Neutrophil (primary cell): Measurements from ENCODE around the gene EPHA1.

ENCODE experiments used
- H3K27ac ChIP-seq: fragments of 200-600 bp; sonication (generic); 2 replicates; pipeline ENCODE4 v1.5.1; 2016; ENCODE audit warnings: mild to moderate bottlenecking, moderate library complexity
- H3K27me3 ChIP-seq: fragments of 200-600 bp; sonication (generic); 2 replicates; pipeline ENCODE4 v1.6.0; 2016; ENCODE audit warnings: mild to moderate bottlenecking
- H3K36me3 ChIP-seq: fragments of 200-600 bp; sonication (generic); 2 replicates; pipeline ENCODE4 v1.5.1; 2017
- H3K4me1 ChIP-seq, 2 experiments: fragments of 200-600 bp in 1 of 2; sonication (generic) in 1 of 2; 1 replicate in 1 of 2; 2 replicates in 1 of 2; pipeline versions ENCODE4 v1.5.1 to v1.6.1; 2013 to 2016; ENCODE audit warnings: low read depth in 1 of 2, low read length in 1 of 2, mild to moderate bottlenecking in 1 of 2, moderate library complexity in 1 of 2; ENCODE audit not compliant: control insufficient read depth in 1 of 2, insufficient read depth in 1 of 2
- H3K4me3 ChIP-seq, 2 experiments: fragments of 200-600 bp in 1 of 2; sonication (generic) in 1 of 2; 1 replicate in 1 of 2; 2 replicates in 1 of 2; pipeline ENCODE4 v1.5.1; 2013 to 2016; ENCODE audit warnings: low read depth in 1 of 2, low read length in 1 of 2, mild to moderate bottlenecking in 1 of 2, moderate library complexity in 1 of 2
- H3K9me3 ChIP-seq: fragments of 200-600 bp; sonication (generic); 2 replicates; pipeline ENCODE4 v1.5.1; 2016
- CTCF ChIP-seq: fragments of 200-600 bp; sonication (generic); IDR thresholded peaks from 2 replicates; pipeline ENCODE4 v1.5.1; 2016; ENCODE audit warnings: antibody characterized with exemption

The EPHA1 gene

GRCh38 chr7:143383642-143383957 is 25.1 kb downstream of the EPHA1 start:
- Histone ChIP-seq H3K27ac (peak overlapping the region; percentile 97), H3K36me3 (peaks cover 67% of the 10 kb centered on the region), H3K9me3 (no peaks in the 10 kb centered on the region), H3K27me3 (no peaks in the 10 kb centered on the region), H3K4me3 (peak overlapping the region; percentile 88 to 97), H3K4me1 (peaks cover 73 to 74% of the 10 kb centered on the region in 2 experiments)
- TF ChIP-seq CTCF: no peak

GRCh38 chr7:143382791-143383641 is 25.6 kb downstream of the EPHA1 start:
- H3K4me3 ChIP-seq: peak overlapping the region; percentile 88 to 97
- no peak for TF ChIP-seq CTCF
- peaks cover 61% of the 10 kb centered on the region for H3K36me3 ChIP-seq
- peaks cover 73 to 75% of the 10 kb centered on the region in 2 experiments for H3K4me1 ChIP-seq
- H3K27me3 ChIP-seq: no peaks in the 10 kb centered on the region
- H3K27ac ChIP-seq: peak overlapping the region; percentile 97
- H3K9me3 ChIP-seq: no peaks in the 10 kb centered on the region

GRCh38 chr7:143382126-143382790 is 26.4 kb downstream of the EPHA1 start:
- Histone ChIP-seq H3K4me3 (peak overlapping the region; percentile 88 to 97), H3K4me1 (peaks cover 73 to 78% of the 10 kb centered on the region in 2 experiments), H3K9me3 (no peaks in the 10 kb centered on the region)

GRCh38 chr7:143381427-143382125 is 27.1 kb downstream of the EPHA1 start:
- H3K27me3 ChIP-seq: no peaks in the 10 kb centered on the region
- peaks cover 73 to 78% of the 10 kb centered on the region in 2 experiments for H3K4me1 ChIP-seq
- H3K36me3 ChIP-seq: peaks cover 47% of the 10 kb centered on the region
- H3K27ac ChIP-seq: peak overlapping the region; percentile 97
- H3K9me3 ChIP-seq: no peaks in the 10 kb centered on the region
- H3K4me3 ChIP-seq: peak overlapping the region; percentile 88 to 97
- no peak for TF ChIP-seq CTCF

More at GRCh38 chr7:143382126-143382790, 26.4 kb downstream of the EPHA1 start:
- no peaks in the 10 kb centered on the region for H3K27me3 ChIP-seq
- peaks cover 53% of the 10 kb centered on the region for H3K36me3 ChIP-seq
- peak overlapping the region; percentile 97 for H3K27ac ChIP-seq
- no peak for TF ChIP-seq CTCF

- Histone ChIP-seq H3K36me3 (peaks cover 39% of the 10 kb centered on the region), H3K4me3 (peak within 1 kb of the TSS; percentile 88 to 97)
- TF ChIP-seq CTCF: no peak
These were observed 27.8 kb downstream of the EPHA1 start, which contains the start of gene ZYX for GRCh38 chr7:143380646-143381426. TSS of gene ZYX (plus strand) at chr7:143381345. CDS start at chr7:143381572, 227 bp downstream.

More at GRCh38 chr7:143380646-143381426, 27.8 kb downstream of the EPHA1 start, which contains the start of gene ZYX:
- H3K4me1 ChIP-seq: peaks cover 73 to 78% of the 10 kb centered on the region in 2 experiments
- H3K9me3 ChIP-seq: no peaks in the 10 kb centered on the region
- peak within 1 kb of the TSS; percentile 97 for H3K27ac ChIP-seq
- H3K27me3 ChIP-seq: no peaks in the 10 kb centered on the region
